Right ventricle myocardium superior (tissue), 1 donor: ENCODE measurements around the gene OR13J1. TPM values are rescaled to one million over a fixed set of nuclear protein-coding genes. Genes with fewer than 3 reads are reported as not detected.
"Not testable (repeated sequence)": the region's sequence is repeated elsewhere in the genome, so short reads cannot be mapped to it uniquely, and the experiment has no call there.

Experiments used
- ATAC-seq: fragments of 200-7000 bp; cut with Tn5 transposase; one replicate; pipeline ENCODE4 v1.9.1; 2020; ENCODE audit warnings: mild to moderate bottlenecking; ENCODE audit not compliant: poor library complexity
- DNase-seq: peaks from one replicate; pipeline ENCODE4 v3.0.0-alpha.2; 2020
- intact Hi-C: fragments of 100-400 bp; cut with DNase I; formaldehyde crosslinking; loops from one replicate; pipeline ENCODE4 v1.11.2; 2022
- long read RNA-seq: library from polyadenylated mRNA; unstranded; transcript quantifications from one replicate; pipeline ENCODE4 v2.0.0, GENCODE V29; 2021
- total RNA-seq: library from RNA; stranded (reverse); fragmentation: NEBNext Ultra II Directional; extraction: Animal tissue kit (Norgen Biotek cat#: 25700); gene quantifications from one replicate; pipeline ENCODE4 v1.2.1, GENCODE V29; 2021
- donor health status: DM: no; HTN: yes; CAD: no; lungs with severe emphysema.

Gene OR13J1
- total RNA-seq = not detected
- long read RNA-seq = 0 reads

DNA sequence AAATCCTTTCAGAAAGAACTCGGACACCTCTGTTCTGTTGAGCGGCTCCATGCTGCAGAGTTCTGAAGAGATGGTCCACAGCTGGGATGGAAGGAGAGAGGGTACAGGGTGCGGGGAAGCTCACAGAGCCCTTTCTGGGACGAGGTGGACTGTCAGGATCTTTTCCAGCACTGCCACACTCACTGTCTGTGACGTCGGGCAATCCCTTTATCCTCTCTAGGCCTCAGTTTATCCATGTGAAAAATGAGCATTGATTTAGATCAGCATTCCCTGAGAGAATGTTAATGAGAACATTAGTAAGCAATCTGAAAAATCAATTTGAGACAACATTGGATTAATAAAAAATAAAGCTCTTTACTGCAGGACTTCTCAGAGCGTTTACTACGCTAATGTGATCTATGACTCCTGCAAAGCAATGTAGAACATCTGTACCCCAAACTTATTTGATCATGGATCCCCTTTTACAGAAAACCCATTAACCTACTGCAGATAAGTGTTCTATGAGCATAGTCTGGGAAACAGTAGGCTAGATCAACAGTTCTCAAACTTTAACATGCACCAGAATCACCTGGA, at the start of gene OR13J1:
Gene OR13J1 (minus strand): TSS at position 51 of the 573 bp plus-strand sequence. CDS start 0 bp downstream, at position 51.
- intact Hi-C loops = no loop called here
- no peak for ATAC-seq
- no peak for DNase-seq

- intact Hi-C loops = no loop called here
- ATAC-seq (no peak), DNase-seq (no peak)
Observed at GRCh38 chr9:35919212-35920008, 49.2 kb upstream of the OR13J1 start.

DNA sequence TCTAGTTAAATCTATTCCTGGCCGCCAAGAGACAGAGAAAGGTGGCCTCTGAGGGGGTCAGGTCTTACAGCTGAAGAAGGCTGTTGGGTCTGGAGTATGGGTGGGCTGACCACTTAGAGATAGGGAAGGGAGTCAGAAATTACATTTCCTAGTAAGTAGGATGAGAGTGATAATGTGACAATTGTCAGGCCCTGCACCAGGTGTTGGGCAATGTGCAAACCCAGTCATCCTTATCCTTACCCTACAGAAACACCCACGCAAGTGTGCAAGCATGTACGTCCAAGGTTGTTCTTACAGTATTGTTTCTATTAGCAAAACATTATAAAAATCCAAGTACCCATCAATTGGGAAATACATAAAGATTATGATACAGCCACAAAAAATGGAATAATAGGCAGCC, 48.6 kb upstream of the OR13J1 start:
- intact Hi-C loops = no loop called here
- DNase-seq (no peak), ATAC-seq (no peak)

- DNase-seq = no peak
- ATAC-seq = no peak
- intact Hi-C loops = no loop called here
Observed at GRCh38 chr9:35917261-35917660, 47.1 kb upstream of the OR13J1 start.

DNA sequence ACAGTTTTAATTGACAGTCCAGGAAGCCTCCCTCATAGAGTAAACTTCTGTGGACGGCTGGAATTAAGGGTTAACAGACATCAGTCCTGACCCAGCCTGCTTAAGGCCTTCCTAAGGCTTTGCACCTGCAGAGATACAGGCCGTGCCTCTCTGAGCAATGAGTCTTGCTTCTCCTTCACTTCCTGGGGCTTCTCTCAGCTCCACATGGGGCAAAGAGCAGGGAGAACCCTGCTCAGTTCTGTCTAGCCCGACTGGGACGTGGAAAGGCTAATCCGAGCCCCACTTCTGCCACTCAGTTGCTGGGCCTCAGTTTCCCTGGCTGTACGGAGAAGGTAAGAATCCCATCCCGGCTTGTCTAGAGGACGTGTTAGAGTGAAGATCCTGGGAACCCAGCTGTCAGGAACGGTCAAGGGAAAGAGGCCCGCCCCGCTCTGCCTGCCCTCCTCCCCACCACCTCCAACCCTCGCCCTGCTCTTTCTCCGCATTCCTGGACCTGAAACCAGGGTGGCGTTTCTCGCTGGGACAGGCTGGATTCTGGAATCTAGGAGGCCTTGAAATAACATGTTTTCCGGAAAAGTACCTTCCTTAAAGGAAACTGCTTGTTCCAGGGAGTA, 45.6 kb upstream of the OR13J1 start:
- no peak for ATAC-seq
- intact Hi-C loops = no loop called here

DNA sequence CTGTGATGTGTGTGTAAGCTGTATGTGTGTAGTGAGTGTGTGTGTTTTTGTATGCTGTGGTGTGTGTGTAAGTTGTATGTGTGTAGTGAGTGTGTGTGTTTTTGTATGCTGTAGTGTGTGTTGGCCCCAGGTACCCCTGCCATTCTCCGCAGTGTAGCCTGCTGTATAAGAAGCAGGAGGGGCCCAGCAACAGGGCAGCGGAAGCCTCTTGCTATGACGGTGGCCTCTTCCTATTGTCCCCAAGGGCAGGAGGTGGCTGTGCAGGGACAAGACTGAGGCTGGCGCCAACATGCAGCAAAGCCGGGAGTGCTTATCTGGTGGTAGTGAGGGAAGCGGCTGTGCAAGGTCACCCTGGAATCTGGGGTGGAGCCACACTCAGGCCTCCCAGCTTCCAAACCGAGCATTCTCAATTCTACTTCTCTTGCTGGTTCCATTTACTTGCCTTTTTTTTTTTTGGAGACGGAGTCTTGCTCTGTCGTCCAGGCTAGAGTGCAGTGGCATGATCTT, 44.2 kb upstream of the OR13J1 start:
- peak; percentile 87 for ATAC-seq
- DNase-seq = peak; percentile 88
- intact Hi-C loops = no loop called here

More for the DNA sequence above, 45.6 kb upstream of the OR13J1 start:
- no peak for DNase-seq

- DNase-seq, intact Hi-C loops, ATAC-seq: not testable (repeated sequence)
Observed at GRCh38 chr9:35913429-35913828, 43.2 kb upstream of the OR13J1 start.

- DNase-seq = no peak
- no peak for ATAC-seq
- intact Hi-C loops = no loop called here
Observed at GRCh38 chr9:35912791-35913400, 42.7 kb upstream of the OR13J1 start.

GRCh38 chr9:35911690-35912089, 41.5 kb upstream of the OR13J1 start:
- ATAC-seq = no peak
- DNase-seq = peak; percentile 55
- intact Hi-C loops = no loop called here

DNA sequence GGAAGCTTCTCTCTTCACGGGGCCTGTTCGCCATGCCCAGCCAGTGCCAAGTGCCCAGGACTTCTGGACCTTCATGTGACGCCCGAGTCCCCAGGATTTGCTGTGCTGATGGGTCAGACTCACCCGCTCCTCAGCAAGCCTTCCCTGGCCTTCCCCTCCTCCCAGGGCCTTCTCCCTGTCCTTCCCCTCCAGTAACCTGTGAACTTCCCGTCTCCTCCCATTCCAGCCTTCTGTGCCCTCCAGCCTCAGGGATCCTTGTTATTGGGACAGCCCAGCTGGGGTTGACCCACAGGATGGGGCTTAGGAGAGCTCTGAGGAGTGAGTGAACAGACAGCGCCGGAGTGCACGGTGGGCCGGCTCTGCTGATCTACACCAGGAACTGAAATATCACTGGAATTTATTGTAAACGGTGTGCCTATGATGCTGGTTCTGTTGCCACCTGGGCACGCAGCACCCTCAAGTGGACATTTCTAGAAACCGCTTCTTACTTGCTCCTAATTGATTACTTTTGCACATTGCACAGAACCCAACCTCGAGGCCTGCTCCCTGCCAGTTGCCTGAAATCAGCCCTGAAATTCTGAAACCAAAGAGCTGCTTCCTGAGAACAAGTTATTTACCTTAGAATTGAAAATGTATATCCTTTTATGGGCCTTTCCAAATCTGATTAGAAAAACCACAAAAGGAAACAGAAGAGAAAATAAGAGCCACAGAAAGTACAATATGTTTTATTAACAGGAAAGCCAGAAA, 40.6 kb upstream of the OR13J1 start:
- intact Hi-C loops = no loop called here
- ATAC-seq (no peak), DNase-seq (peak; percentile 50)

- intact Hi-C loops = loop anchor here (5.0 kb wide), 1 partner anchor 32 kb away; no protein-coding TSS in a partner anchor
- ATAC-seq (peak; percentile 5), DNase-seq (peak; percentile 80)
Observed at GRCh38 chr9:35909687-35910612, 39.7 kb upstream of the OR13J1 start.

DNA sequence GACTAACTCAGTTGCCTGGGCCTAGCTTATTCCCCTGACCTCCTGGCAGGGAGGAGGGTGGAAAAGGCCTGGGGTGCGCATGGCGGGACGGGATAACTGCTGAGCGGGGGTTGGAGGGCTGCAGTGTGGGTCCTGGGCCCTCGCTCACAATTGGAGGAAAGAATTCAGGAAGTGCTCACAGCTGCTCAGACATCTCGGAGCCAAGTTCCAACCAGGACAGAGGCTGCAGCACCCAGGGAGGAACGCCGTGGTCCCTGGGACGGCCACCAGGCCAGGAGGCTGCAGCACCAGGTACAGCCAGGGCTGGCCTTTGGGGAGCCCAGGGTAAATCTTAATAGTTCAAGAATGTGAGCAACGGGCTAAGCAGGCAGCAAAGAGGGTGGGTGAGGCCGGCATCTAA, 39.1 kb upstream of the OR13J1 start, which contains the start of gene SPAAR:
Gene SPAAR (plus strand): TSS at position 217 of the 400 bp plus-strand sequence. CDS start 974 bp downstream, outside the sequence.
- peak; percentile 47 for DNase-seq
- ATAC-seq = no peak
- intact Hi-C loops = loop anchor here (5.0 kb wide), 1 partner anchor 33 kb away; no protein-coding TSS in a partner anchor

GRCh38 chr9:35908504-35909125, 38.4 kb upstream of the OR13J1 start:
- DNase-seq (peak; percentile 71), ATAC-seq (peak; percentile 9)
- intact Hi-C loops = loop anchor here (5.0 kb wide), 1 partner anchor 34 kb away; no protein-coding TSS in a partner anchor

GRCh38 chr9:35907711-35908503, 37.7 kb upstream of the OR13J1 start:
- ATAC-seq (peak; percentile 60), DNase-seq (peak; percentile 83)
- intact Hi-C loops = loop anchor here (5.0 kb wide), 1 partner anchor 34 kb away; no protein-coding TSS in a partner anchor

- intact Hi-C loops = loop anchor here (5.0 kb wide), 1 partner anchor 35 kb away; no protein-coding TSS in a partner anchor
- DNase-seq (peak; percentile 80), ATAC-seq (peak; percentile 57)
Observed at GRCh38 chr9:35906923-35907699, 36.9 kb upstream of the OR13J1 start.
